CD8-positive, alpha-beta memory T cell (primary cell): ENCODE measurements around the gene CTDSP2. TPM values are rescaled to one million over a fixed set of nuclear protein-coding genes. Genes with fewer than 3 reads are reported as not detected.

ENCODE experiments used
- CTCF ChIA-PET: fragments of 350-600 bp; sonication (Branson Sonifier 250); formaldehyde crosslinking; loops from one replicate; lab custom pipeline; 2021; ENCODE audit warnings: antibody characterized with exemption; lab: Charles Lee
- POLR2A ChIA-PET: fragments of 350-600 bp; sonication (Branson Sonifier 250); formaldehyde crosslinking; loops from one replicate; lab custom pipeline; 2021; ENCODE audit warnings: antibody characterized with exemption; lab: Charles Lee
- DNase-seq, 5 donors: peaks; one replicate each; pipeline versions ENCODE4 v3.0.0 to v3.0.0-alpha.2; 2020 to 2022; ENCODE audit warnings: mixed read lengths in 1 of 5
- H3K27ac ChIP-seq: one replicate; pipeline ENCODE4 v1.7.0; 2013; ENCODE audit warnings: low read depth, mild to moderate bottlenecking, low read length, moderate library complexity
- H3K27me3 ChIP-seq: 2 replicates; pipeline ENCODE4 v1.7.0; 2013; ENCODE audit warnings: low read length, mild to moderate bottlenecking; ENCODE audit not compliant: insufficient read depth, poor library complexity, severe bottlenecking
- H3K36me3 ChIP-seq: 2 replicates; pipeline ENCODE4 v1.7.0; 2013; ENCODE audit warnings: mild to moderate bottlenecking, low read length, moderate library complexity; ENCODE audit not compliant: insufficient read depth
- H3K4me1 ChIP-seq: 2 replicates; pipeline ENCODE4 v1.7.0; 2013; ENCODE audit warnings: mild to moderate bottlenecking, low read length, moderate library complexity; ENCODE audit not compliant: insufficient read depth
- H3K4me3 ChIP-seq: 2 replicates; pipeline ENCODE4 v1.7.0; 2013; ENCODE audit warnings: mild to moderate bottlenecking, low read length
- H3K9me3 ChIP-seq: 2 replicates; pipeline ENCODE4 v1.7.0; 2013; ENCODE audit warnings: mild to moderate bottlenecking, low read length
- H3K27ac Mint-ChIP-seq, 8 donors: one replicate each; pipeline ENCODE4 v1.8.0; 2020 to 2021; ENCODE audit warnings: mixed read lengths in 8 of 8, mild to moderate bottlenecking in 6 of 8, inconsistent platforms in 3 of 8, moderate library complexity in 3 of 8
- H3K27me3 Mint-ChIP-seq, 2 donors: one replicate each; pipeline ENCODE4 v1.8.0; 2020 to 2021; ENCODE audit warnings: mixed read lengths in 2 of 2, mild to moderate bottlenecking in 1 of 2, moderate library complexity in 1 of 2
- H3K36me3 Mint-ChIP-seq, 3 donors: one replicate each; pipeline ENCODE4 v1.8.0; 2020 to 2021; ENCODE audit warnings: mixed read lengths in 3 of 3, inconsistent platforms in 1 of 3, mild to moderate bottlenecking in 1 of 3
- H3K4me1 Mint-ChIP-seq, 3 donors: one replicate each; pipeline ENCODE4 v1.8.0; 2020 to 2021; ENCODE audit warnings: mixed read lengths in 3 of 3, inconsistent platforms in 1 of 3, mild to moderate bottlenecking in 1 of 3
- H3K4me3 Mint-ChIP-seq, 7 donors: one replicate each; pipeline ENCODE4 v1.8.0; 2020 to 2021; ENCODE audit warnings: mixed read lengths in 7 of 7, mild to moderate bottlenecking in 6 of 7, moderate library complexity in 4 of 7, inconsistent platforms in 2 of 7
- H3K9me3 Mint-ChIP-seq, 5 donors: one replicate each; pipeline ENCODE4 v1.8.0; 2020 to 2022; ENCODE audit warnings: mixed read lengths in 5 of 5, mild to moderate bottlenecking in 3 of 5, moderate library complexity in 2 of 5, inconsistent platforms in 1 of 5
- polyA plus RNA-seq: library from polyadenylated mRNA; unstranded; fragments of 300-500 nt; fragmentation: Illumina TruSeq; gene quantifications from one replicate; pipeline ENCODE4 v1.2.3, GENCODE V29; 2021
- total RNA-seq, 2 experiments: library from RNA; stranded (reverse); gene quantifications; one replicate each; pipeline ENCODE4 v1.2.3, GENCODE V29; 2021

The CTDSP2 gene
- total and polyA plus RNA-seq, 3 experiments from 2014 or later = 55.0 to 76.4 (median 72.8) TPM

DNA sequence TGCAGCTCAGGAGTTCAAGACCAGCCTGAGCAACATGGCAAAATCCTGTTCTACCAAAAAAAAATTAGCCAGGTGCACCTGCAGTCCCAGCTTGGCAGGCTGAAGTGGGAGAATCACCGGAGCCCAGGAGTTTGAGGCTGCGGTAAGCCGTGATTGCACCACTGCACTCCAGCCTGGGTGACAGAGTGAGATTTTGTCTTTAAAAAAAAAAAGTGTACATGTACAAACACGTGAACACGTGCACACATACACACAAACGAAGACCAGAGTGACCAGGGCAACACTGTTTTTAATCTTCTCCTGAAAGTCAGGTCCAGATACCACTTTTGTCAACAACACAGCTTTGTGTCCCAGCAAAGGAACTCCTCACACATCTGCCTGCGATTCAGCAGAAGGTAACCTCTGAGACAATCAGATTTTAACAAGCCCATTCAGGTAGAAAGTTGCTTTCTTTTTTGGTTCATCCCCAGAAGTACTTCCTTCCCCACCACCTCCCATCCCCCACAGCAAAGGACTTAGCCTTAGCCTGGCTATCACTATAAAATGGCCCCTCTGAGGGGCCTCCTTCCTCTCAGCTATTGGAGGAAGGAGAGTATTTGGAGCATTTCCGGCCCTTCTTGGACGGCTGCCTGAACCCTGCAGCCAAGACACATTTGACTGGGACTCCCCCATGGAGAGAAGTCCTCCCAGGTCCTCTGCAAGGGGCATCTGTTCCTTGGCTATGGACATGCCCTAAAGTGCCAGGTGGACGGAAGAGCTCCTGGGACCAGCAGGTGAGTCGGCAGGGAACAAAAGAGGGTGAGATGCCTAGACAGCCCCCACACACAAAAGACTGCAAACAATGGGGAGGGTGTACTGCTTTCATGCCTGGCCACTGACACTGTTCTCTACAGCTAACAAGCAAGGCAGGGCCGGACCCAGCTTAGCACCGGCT is 9.8 kb downstream of the CTDSP2 start:
- H3K4me3 ChIP-seq = peak overlapping the region; percentile 42
- Mint-ChIP-seq H3K9me3 (no peaks in the 10 kb centered on the region), H3K27me3 (no peaks in the 10 kb centered on the region), H3K27ac (peak overlapping the region; percentile 87 to 98 (median 91)), H3K4me3 (peak overlapping the region; percentile 27 to 86 (median 70)), H3K4me1 (peaks cover 89 to 96% (median 92%) of the 10 kb centered on the region in 3 donors), H3K36me3 (no peaks in the 10 kb centered on the region)
- peak in 3 of 5 donors; percentile 30 to 43 (median 39) for DNase-seq
- ChIA-PET CTCF (interaction anchor here (1.2 to 7.3 kb wide), 8 partner anchors 7 to 67 kb away, joined by 3 to 78 read pairs (median 6); partner anchors contain the start of gene CTDSP2), POLR2A (interaction anchor here (1.2 to 2.9 kb wide), 3 partner anchors 10 to 62 kb away, joined by 3 to 10 read pairs (median 5); partner anchors contain the start of gene CTDSP2)
- H3K27ac ChIP-seq = peak overlapping the region; percentile 3
- no peaks in the 10 kb centered on the region for H3K9me3 ChIP-seq
- H3K36me3 ChIP-seq = no peaks in the 10 kb centered on the region
- H3K27me3 ChIP-seq = no peaks in the 10 kb centered on the region
- H3K4me1 ChIP-seq = peaks cover 98% of the 10 kb centered on the region

DNA sequence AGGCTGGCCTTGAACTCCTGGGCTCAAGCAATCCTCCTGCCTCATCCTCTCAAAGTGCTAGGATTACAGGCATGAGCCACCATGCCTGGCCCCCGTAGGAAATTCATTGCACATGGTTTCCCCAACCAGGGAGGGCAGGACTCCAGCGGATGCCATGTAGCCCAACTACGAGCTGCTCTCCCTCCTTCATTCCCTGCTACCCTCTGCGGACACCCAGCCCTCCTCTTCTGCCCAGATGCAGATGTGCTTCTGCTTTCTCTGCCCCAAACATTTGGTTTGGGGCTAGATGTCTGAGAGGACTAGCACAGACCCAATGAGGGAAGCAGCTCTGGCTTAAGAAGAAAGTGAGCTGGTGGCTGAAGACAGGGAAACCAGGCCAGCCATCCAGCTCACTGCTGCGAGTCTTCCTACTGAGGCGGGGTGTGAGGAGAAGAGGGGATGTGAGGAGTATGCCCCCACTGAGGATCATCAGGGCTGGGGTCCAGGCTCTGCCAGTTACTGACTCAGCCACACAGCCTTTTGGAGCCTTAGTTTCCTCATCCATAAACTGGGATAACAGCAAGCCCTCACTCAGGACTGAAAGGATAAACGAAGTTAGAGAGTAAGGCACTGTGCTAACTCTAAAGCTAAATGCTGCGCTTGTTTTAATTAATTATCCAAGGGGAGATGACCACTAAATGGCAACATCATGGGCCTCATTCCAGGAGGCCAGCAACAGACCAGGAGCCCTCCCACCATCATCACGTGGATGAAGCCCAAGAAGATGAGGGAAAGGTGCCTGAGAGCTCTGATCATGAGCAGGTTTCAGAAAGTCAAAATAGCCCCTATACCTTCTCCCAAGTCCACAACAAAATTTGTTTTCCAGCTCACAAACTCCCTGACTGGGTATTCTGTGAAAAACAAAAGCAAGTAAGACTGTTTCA is 10.9 kb downstream of the CTDSP2 start:
- ChIA-PET POLR2A (interaction anchor here (1.6 to 2.9 kb wide), 2 partner anchors 11 to 16 kb away, joined by 5 to 10 read pairs; partner anchors contain the start of gene CTDSP2), CTCF (interaction anchor here (1.6 to 7.3 kb wide), 5 partner anchors 8 to 68 kb away, joined by 4 to 78 read pairs (median 12); partner anchors contain the start of gene CTDSP2)

DNA sequence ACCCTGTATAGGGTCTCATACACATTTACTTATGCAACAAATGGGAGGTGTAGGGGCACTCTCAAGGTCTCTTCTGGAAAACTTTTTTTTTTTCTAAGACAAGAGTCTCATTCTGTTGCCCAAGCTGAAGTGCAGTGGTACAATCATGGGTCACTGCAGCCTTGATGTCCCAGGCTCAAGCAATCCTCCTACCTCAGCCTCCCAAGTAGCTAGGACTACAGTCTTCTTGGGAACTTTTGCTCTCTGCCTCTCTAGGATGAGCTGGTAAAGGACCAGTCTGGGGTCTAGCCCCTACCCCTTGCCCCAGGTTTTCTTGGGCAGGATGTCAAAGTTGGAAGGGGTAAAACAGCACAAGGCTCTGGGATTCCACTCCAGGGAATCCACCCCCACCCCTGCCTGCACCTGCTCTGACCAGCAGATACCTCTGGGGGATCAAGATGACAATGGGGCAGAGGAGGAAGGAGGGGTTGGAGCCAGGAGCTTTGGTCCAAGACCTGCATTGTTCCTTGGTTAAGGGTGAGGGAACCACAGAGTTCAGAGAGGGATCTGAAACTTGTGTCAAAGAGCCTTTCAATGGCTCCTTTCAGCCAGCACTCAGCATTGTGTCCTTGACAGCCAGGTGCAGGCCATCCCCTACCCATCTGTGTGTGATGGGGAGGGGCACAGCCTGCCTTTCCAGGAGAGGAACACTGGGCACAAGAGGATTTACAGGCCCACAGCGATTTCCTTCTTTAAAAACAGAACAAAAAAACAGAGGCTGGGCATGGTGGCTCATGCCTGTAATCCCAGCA is 12.2 kb downstream of the CTDSP2 start:
- Mint-ChIP-seq H3K27ac (peak overlapping the region; percentile 60 to 98 (median 91)), H3K4me3 (peak overlapping the region in 6 of 7 donors; percentile 10 to 80 (median 44)), H3K27me3 (peaks cover 0 to 2% of the 10 kb centered on the region in 2 donors), H3K9me3 (no peaks in the 10 kb centered on the region), H3K4me1 (peaks cover 76 to 91% (median 84%) of the 10 kb centered on the region in 3 donors), H3K36me3 (peaks cover 0 to 14% (median 5%) of the 10 kb centered on the region in 3 donors)
- no peak for DNase-seq
- ChIA-PET POLR2A (interaction anchor here (0.7 kb wide), 1 partner anchor 60 kb away, joined by 3 read pairs; no protein-coding TSS in a partner anchor), CTCF (interaction anchor here (1.4 to 7.3 kb wide), 4 partner anchors 8 to 70 kb away, joined by 3 to 78 read pairs (median 10); partner anchors contain the start of gene CTDSP2)
- H3K27me3 ChIP-seq = no peaks in the 10 kb centered on the region
- no peak overlapping the region for H3K4me3 ChIP-seq
- no peak overlapping the region for H3K27ac ChIP-seq
- H3K9me3 ChIP-seq = no peaks in the 10 kb centered on the region
- H3K4me1 ChIP-seq = peaks cover 93% of the 10 kb centered on the region
- H3K36me3 ChIP-seq = peaks cover 1% of the 10 kb centered on the region

More for the DNA sequence above, 10.9 kb downstream of the CTDSP2 start:
- Histone ChIP-seq H3K36me3 (no peaks in the 10 kb centered on the region), H3K4me3 (peak overlapping the region; percentile 42), H3K27ac (no peak overlapping the region), H3K9me3 (no peaks in the 10 kb centered on the region), H3K27me3 (no peaks in the 10 kb centered on the region), H3K4me1 (peaks cover 95% of the 10 kb centered on the region)
- peaks cover 83 to 91% (median 87%) of the 10 kb centered on the region in 3 donors for H3K4me1 Mint-ChIP-seq
- peak overlapping the region; percentile 27 to 86 (median 70) for H3K4me3 Mint-ChIP-seq
- no peaks in the 10 kb centered on the region for H3K9me3 Mint-ChIP-seq
- peaks cover 0 to 4% (median 2%) of the 10 kb centered on the region in 3 donors for H3K36me3 Mint-ChIP-seq
- H3K27me3 Mint-ChIP-seq = no peaks in the 10 kb centered on the region
- peak overlapping the region; percentile 87 to 98 (median 91) for H3K27ac Mint-ChIP-seq
- no peak for DNase-seq

- Histone ChIP-seq H3K27me3 (no peaks in the 10 kb centered on the region), H3K9me3 (no peaks in the 10 kb centered on the region), H3K27ac (no peak overlapping the region), H3K4me1 (peaks cover 91% of the 10 kb centered on the region), H3K4me3 (no peak overlapping the region), H3K36me3 (peaks cover 8% of the 10 kb centered on the region)
- peaks cover 0 to 2% of the 10 kb centered on the region in 2 donors for H3K27me3 Mint-ChIP-seq
- DNase-seq = no peak
- H3K9me3 Mint-ChIP-seq = no peaks in the 10 kb centered on the region
- ChIA-PET POLR2A (no interaction called here), CTCF (interaction anchor here (1.0 to 7.3 kb wide), 8 partner anchors 9 to 301 kb away, joined by 3 to 78 read pairs (median 8); partner anchors contain the start of gene CTDSP2)
- peaks cover 73 to 91% (median 83%) of the 10 kb centered on the region in 3 donors for H3K4me1 Mint-ChIP-seq
- peak overlapping the region in 5 of 7 donors; percentile 33 to 76 (median 63) for H3K4me3 Mint-ChIP-seq
- H3K36me3 Mint-ChIP-seq = peaks cover 0 to 20% (median 5%) of the 10 kb centered on the region in 3 donors
- H3K27ac Mint-ChIP-seq = peak overlapping the region; percentile 60 to 98 (median 91)
Measured at GRCh38 chr12:57833672-57834071, 12.9 kb downstream of the CTDSP2 start.

GRCh38 chr12:57832966-57833365 is 13.6 kb downstream of the CTDSP2 start:
- H3K36me3 Mint-ChIP-seq = peaks cover 0 to 26% (median 5%) of the 10 kb centered on the region in 3 donors
- H3K27ac Mint-ChIP-seq = peak overlapping the region; percentile 60 to 98 (median 91)
- H3K4me3 Mint-ChIP-seq = peak overlapping the region in 5 of 7 donors; percentile 16 to 72 (median 46)

GRCh38 chr12:57830393-57830792 is 16.1 kb downstream of the CTDSP2 start:
- no peak for DNase-seq
- Histone ChIP-seq H3K4me3 (no peak overlapping the region), H3K4me1 (peaks cover 60% of the 10 kb centered on the region), H3K36me3 (peaks cover 36% of the 10 kb centered on the region), H3K9me3 (no peaks in the 10 kb centered on the region), H3K27me3 (no peaks in the 10 kb centered on the region), H3K27ac (no peak overlapping the region)
- Mint-ChIP-seq H3K4me3 (peak overlapping the region in 2 of 7 donors; percentile 14 to 28), H3K9me3 (no peaks in the 10 kb centered on the region), H3K27ac (peak overlapping the region; percentile 18 to 86 (median 64)), H3K27me3 (peaks cover 0 to 2% of the 10 kb centered on the region in 2 donors), H3K4me1 (peaks cover 44 to 63% (median 51%) of the 10 kb centered on the region in 3 donors), H3K36me3 (peaks cover 4 to 52% (median 7%) of the 10 kb centered on the region in 3 donors)
- POLR2A ChIA-PET = no interaction called here
- CTCF ChIA-PET = interaction anchor here (0.9 to 2.8 kb wide), 3 partner anchors 36 to 75 kb away, joined by 3 to 17 read pairs (median 3); no protein-coding TSS in a partner anchor

More at GRCh38 chr12:57832966-57833365, 13.6 kb downstream of the CTDSP2 start:
- no peaks in the 10 kb centered on the region for H3K9me3 ChIP-seq
- no peak overlapping the region for H3K4me3 ChIP-seq
- no peaks in the 10 kb centered on the region for H3K9me3 Mint-ChIP-seq
- peak overlapping the region; percentile 2 for H3K27ac ChIP-seq
- H3K4me1 Mint-ChIP-seq = peaks cover 66 to 88% (median 76%) of the 10 kb centered on the region in 3 donors
- no peaks in the 10 kb centered on the region for H3K27me3 ChIP-seq
- H3K36me3 ChIP-seq = peaks cover 11% of the 10 kb centered on the region
- peaks cover 0 to 2% of the 10 kb centered on the region in 2 donors for H3K27me3 Mint-ChIP-seq
- CTCF ChIA-PET = interaction anchor here (0.7 to 7.3 kb wide), 15 partner anchors 10 to 300 kb away, joined by 3 to 78 read pairs (median 5); partner anchors contain the start of genes AVIL and CTDSP2
- POLR2A ChIA-PET = interaction anchor here (0.7 kb wide), 1 partner anchor 9 kb away, joined by 3 read pairs; no protein-coding TSS in a partner anchor
- H3K4me1 ChIP-seq = peaks cover 84% of the 10 kb centered on the region
- DNase-seq = no peak
